ENCODE measurements around the gene BCO1. TPM values are rescaled to one million over a fixed set of nuclear protein-coding genes. Genes with fewer than 3 reads are reported as not detected.

The BCO1 gene
- total RNA-seq, 2 experiments from 2014 or later, result not detected

- peaks cover 18% of the 10 kb centered on the region; the same call in 1 of the 2 replicates for H3K79me2 ChIP-seq (ENCODE audit: insufficient read depth, low read depth, low read length)
- H2AFZ ChIP-seq (ENCODE audit: low read length), result no peak overlapping the region
- no peaks in the 10 kb centered on the region for H4K20me1 ChIP-seq (ENCODE audit: insufficient read depth, low read length)
- DNase-seq (ENCODE audit: low spot score), result no peak
- no peak for TF ChIP-seq EZH2phosphoT487 (IDR thresholded peaks at IDR 0.05; ENCODE audit: borderline replicate concordance, low read depth, low read length)
- TF ChIP-seq, protein P1, sequence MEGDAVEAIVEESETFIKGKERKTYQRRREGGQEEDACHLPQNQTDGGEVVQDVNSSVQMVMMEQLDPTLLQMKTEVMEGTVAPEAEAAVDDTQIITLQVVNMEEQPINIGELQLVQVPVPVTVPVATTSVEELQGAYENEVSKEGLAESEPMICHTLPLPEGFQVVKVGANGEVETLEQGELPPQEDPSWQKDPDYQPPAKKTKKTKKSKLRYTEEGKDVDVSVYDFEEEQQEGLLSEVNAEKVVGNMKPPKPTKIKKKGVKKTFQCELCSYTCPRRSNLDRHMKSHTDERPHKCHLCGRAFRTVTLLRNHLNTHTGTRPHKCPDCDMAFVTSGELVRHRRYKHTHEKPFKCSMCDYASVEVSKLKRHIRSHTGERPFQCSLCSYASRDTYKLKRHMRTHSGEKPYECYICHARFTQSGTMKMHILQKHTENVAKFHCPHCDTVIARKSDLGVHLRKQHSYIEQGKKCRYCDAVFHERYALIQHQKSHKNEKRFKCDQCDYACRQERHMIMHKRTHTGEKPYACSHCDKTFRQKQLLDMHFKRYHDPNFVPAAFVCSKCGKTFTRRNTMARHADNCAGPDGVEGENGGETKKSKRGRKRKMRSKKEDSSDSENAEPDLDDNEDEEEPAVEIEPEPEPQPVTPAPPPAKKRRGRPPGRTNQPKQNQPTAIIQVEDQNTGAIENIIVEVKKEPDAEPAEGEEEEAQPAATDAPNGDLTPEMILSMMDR (conservative IDR thresholded peaks at IDR 0.05; ENCODE audit: low read length), result no peak
- no peaks in the 10 kb centered on the region for H3K36me3 ChIP-seq (ENCODE audit: insufficient read depth, low read length)
- intact Hi-C loops (cut with micrococcal nuclease; ENCODE audit: unreplicated experiment), result loop anchor here (10.0 kb wide), 1 partner anchor 217 kb away; the partner anchor contains the start of gene GCSH
- no peak overlapping the region for H3K4me3 ChIP-seq (ENCODE audit: low read depth, low read length, poor library complexity, severe bottlenecking)
- no peak overlapping the region for H3K27ac ChIP-seq (ENCODE audit: low read depth, low read length, poor library complexity, severe bottlenecking)
- H3K4me1 ChIP-seq (ENCODE audit: insufficient read depth, low read length, poor library complexity, severe bottlenecking), result peaks cover 13% of the 10 kb centered on the region
- ChIA-PET CTCF (ENCODE audit: unreplicated experiment) (no interaction called here), POLR2A (no interaction called here)
- BruUV-seq (replicated peaks), result no TSS peak
- no peaks in the 10 kb centered on the region for H3K9me3 ChIP-seq (ENCODE audit: low read length)
- H3K9me2 ChIP-seq (ENCODE audit: insufficient read depth, low read length), result no peaks in the 10 kb centered on the region
- no peak overlapping the region for H3K4me2 ChIP-seq (ENCODE audit: low read length)
Observed at GRCh38 chr16:81311762-81312161, 73.3 kb downstream of the BCO1 start.

- Histone ChIP-seq H2AFZ (ENCODE audit: low read length) (peak overlapping the region; percentile 87), H4K20me1 (ENCODE audit: insufficient read depth, low read length) (no peaks in the 10 kb centered on the region), H3K9me3 (ENCODE audit: low read length) (no peaks in the 10 kb centered on the region), H3K79me2 (ENCODE audit: insufficient read depth, low read depth, low read length) (peaks cover 24% of the 10 kb centered on the region; the same call in 1 of the 2 replicates), H3K36me3 (ENCODE audit: insufficient read depth, low read length) (no peaks in the 10 kb centered on the region), H3K9me2 (ENCODE audit: insufficient read depth, low read length) (no peaks in the 10 kb centered on the region), H3K27ac (ENCODE audit: low read depth, low read length, poor library complexity, severe bottlenecking) (no peak overlapping the region), H3K4me3 (ENCODE audit: low read depth, low read length, poor library complexity, severe bottlenecking) (peak overlapping the region; percentile 94), H3K4me1 (ENCODE audit: insufficient read depth, low read length, poor library complexity, severe bottlenecking) (peaks cover 13% of the 10 kb centered on the region), H3K4me2 (ENCODE audit: low read length) (peak overlapping the region; percentile 82)
- ChIA-PET CTCF (ENCODE audit: unreplicated experiment) (no interaction called here), POLR2A (interaction anchor here (0.7 to 1.5 kb wide), 4 partner anchors 12 to 417 kb away, joined by 3 to 4 read pairs (median 4); no protein-coding TSS in a partner anchor)
- no peak for DNase-seq (ENCODE audit: low spot score)
- intact Hi-C loops (cut with micrococcal nuclease; ENCODE audit: unreplicated experiment), result loop anchor here (10.0 kb wide), 1 partner anchor 219 kb away; the partner anchor contains the start of gene GCSH
- no peak for TF ChIP-seq EZH2phosphoT487 (IDR thresholded peaks at IDR 0.05; ENCODE audit: borderline replicate concordance, low read depth, low read length)
- TF ChIP-seq, protein P1 (conservative IDR thresholded peaks at IDR 0.05; ENCODE audit: low read length), result no peak
- BruUV-seq (replicated peaks), result TSS peak; percentile 78
Observed at GRCh38 chr16:81313701-81314602, 75.5 kb downstream of the BCO1 start.
